GM20431 (cell line): ENCODE results near the gene PDIA4.

Experiments used
- in situ Hi-C: fragments of 300-500 bp; cut with MseI, MboI; formaldehyde crosslinking; loops from one replicate; pipeline ENCODE4 v1.15.0; 2020; ENCODE audit warnings: low sequenced_read_pairs; ENCODE audit not compliant: unreplicated experiment

The PDIA4 gene

GRCh38 chr7:148978091-148978490, 50.2 kb downstream of the PDIA4 start:
- in situ Hi-C loops, result no loop called here

- in situ Hi-C loops, result no loop called here
Measured at GRCh38 chr7:148975896-148976295, 52.4 kb downstream of the PDIA4 start.

GRCh38 chr7:148973256-148973655, 55.0 kb downstream of the PDIA4 start:
- in situ Hi-C loops, result loop anchor here (25.0 kb wide), 2 partner anchors 386 to 711 kb away; partner anchors contain the start of gene C7orf33

GRCh38 chr7:148972375-148972774, 55.9 kb downstream of the PDIA4 start:
- in situ Hi-C loops, result loop anchor here (25.0 kb wide), 2 partner anchors 385 to 710 kb away; partner anchors contain the start of gene C7orf33

GRCh38 chr7:148967602-148968001, 60.7 kb downstream of the PDIA4 start:
- in situ Hi-C loops, result loop anchor here (25.0 kb wide), 2 partner anchors 380 to 705 kb away; partner anchors contain the start of gene C7orf33

DNA sequence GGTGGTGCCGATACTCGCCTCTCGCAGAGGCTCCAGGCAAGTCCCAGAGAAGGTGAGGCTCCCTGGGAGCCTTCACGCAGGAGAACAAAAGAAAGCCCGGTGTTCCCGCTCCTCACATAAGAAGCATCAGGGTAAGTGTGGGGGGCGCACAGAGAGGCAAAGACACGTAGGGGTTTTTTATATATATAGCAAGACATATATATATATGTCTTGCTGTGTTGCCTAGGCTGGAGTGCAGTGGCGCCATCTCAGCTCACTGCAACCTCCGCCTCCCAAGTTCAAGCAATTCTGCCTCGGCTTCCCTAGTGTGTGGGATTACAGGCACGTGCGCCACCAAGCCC, 61.3 kb downstream of the PDIA4 start:
- in situ Hi-C loops, result loop anchor here (25.0 kb wide), 2 partner anchors 380 to 705 kb away; partner anchors contain the start of gene C7orf33

GRCh38 chr7:148964483-148965267, 63.6 kb downstream of the PDIA4 start:
- in situ Hi-C loops, result loop anchor here (25.0 kb wide), 2 partner anchors 377 to 702 kb away; partner anchors contain the start of gene C7orf33

- in situ Hi-C loops, result loop anchor here (25.0 kb wide), 2 partner anchors 377 to 702 kb away; partner anchors contain the start of gene C7orf33
Measured at GRCh38 chr7:148963583-148964482, 64.5 kb downstream of the PDIA4 start.

DNA sequence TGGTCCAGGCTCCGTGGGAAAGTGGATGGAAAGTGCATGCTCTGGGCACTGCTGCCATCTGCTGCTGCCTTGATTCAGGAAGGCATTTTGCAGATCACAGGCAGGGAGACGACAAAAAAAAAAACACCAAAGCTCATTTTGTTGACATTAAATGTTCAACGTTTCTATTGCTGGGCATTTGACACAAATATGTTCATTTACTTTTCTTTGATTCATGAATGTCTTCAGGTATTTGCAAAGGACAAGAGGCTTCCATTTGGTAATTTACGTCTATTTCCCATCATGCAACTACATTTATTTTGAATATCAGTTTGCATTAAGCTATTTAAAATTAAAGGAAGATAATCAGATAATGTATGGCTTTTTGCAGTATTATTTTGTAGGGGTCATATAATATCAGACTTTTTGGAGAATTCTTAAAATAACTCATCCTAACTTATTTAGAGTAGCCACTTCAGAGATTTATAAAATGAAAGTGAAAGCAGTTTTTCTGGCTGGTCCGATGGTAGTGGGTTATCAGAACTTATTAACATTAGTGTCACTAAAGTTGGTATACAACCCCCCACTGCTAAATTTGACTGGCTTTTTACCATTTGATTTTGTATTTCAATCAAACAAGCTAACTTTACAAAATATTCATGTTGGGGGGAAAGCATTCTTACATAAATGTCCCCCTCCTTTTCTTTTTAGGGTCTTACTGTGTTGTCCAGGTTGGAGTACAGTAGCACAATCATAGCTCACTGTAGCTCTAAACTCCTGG, 65.3 kb downstream of the PDIA4 start:
- in situ Hi-C loops, result loop anchor here (25.0 kb wide), 2 partner anchors 376 to 701 kb away; partner anchors contain the start of gene C7orf33

GRCh38 chr7:148962440-148962822, 65.9 kb downstream of the PDIA4 start:
- in situ Hi-C loops, result loop anchor here (25.0 kb wide), 2 partner anchors 375 to 700 kb away; partner anchors contain the start of gene C7orf33

DNA sequence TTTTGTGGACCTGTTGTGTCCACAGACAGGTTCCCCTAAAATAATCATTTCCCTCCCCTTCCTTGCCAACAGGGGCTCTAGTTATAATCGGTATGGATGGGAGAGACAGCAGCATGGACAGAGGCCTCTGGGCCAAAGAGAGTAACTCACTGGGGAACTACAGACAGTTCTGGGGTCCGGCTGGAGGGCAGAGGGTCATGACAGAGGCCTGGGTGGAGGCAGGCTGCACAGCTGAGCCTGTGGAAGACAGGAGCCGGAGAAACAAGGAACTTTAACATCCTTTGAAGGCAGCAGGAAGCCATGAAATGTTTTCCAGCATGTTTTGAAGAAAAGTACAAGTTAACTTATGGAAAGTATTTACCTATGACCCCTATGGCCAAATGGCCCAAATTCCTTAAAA, 68.6 kb downstream of the PDIA4 start:
- in situ Hi-C loops, result loop anchor here (25.0 kb wide), 2 partner anchors 372 to 697 kb away; partner anchors contain the start of gene C7orf33

DNA sequence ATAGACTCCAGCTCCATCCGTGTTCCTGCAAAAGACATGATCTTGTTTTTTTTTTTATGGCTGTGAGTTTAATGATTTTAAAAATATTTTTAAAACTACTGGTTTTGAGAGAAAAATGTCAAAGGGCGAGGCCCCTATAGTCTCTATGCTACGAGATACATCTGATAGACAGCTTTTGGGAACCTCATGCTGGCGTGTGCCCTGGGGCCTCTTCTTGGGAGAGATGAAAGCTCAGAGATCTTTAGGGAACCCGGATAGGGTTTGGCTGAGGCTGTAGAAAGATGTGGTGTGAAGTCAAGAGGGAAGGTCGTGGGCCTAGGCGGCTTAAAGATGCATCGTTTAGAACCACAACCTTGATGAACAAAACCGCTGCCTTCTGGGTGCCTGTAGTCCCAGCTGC, 70.2 kb downstream of the PDIA4 start:
- in situ Hi-C loops, result loop anchor here (25.0 kb wide), 2 partner anchors 371 to 696 kb away; partner anchors contain the start of gene C7orf33

DNA sequence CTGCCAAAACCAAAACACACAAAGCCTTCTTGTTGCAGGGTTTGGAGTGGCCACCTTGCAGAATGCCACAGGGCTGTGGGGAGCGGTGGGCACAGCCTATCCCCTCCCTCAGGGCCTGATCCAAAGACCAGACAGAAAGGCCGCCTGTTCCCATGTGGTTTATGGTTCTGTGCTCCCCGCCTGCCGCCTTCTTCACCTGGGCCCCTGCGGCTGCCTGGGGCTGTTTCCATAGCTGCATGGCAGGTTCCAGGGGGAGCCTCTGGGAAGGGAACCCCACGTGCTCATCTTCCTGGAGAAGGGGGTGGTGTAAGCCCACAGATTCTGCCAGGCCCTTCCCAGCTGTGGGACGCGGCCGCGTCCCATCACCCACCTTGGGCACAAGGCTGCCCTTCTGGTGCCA, 73.5 kb downstream of the PDIA4 start:
- in situ Hi-C loops, result loop anchor here (25.0 kb wide), 2 partner anchors 367 to 692 kb away; partner anchors contain the start of gene C7orf33

GRCh38 chr7:148953676-148954075, 74.6 kb downstream of the PDIA4 start:
- in situ Hi-C loops, result loop anchor here (25.0 kb wide), 2 partner anchors 366 to 691 kb away; partner anchors contain the start of gene C7orf33
